HCT116 (cell line): ENCODE data around the gene CES4A. TPM values are rescaled to one million over a fixed set of nuclear protein-coding genes. Genes with fewer than 3 reads are reported as not detected.

Experiments used
- ATAC-seq: fragments of 200-7000 bp; cut with Tn5 transposase; 2 replicates; pipeline ENCODE4 v1.9.1; 2020; ENCODE audit warnings: mild to moderate bottlenecking, moderate library complexity
- BruUV-seq: library from RNA; stranded (reverse); fragments of 400-500 nt; replicated peaks from 2 replicates; lab custom pipeline; 2021; lab: Mats Ljungman, UMichigan
- CTCF ChIA-PET: fragments of 300-600 bp; sonication (Branson Sonifier 250); formaldehyde crosslinking; loops from one replicate; lab custom pipeline; 2021; ENCODE audit warnings: antibody characterized with exemption; lab: Charles Lee
- POLR2A ChIA-PET: fragments of 300-600, 350-600 bp; sonication (Branson Sonifier 250); formaldehyde crosslinking; loops from one replicate; lab custom pipeline; 2021; ENCODE audit warnings: antibody characterized with exemption; lab: Charles Lee
- RAD21 ChIA-PET, 2 experiments: fragments of 300-600 bp; sonication (Branson Sonifier 250); formaldehyde crosslinking; loops; one replicate each; lab custom pipeline; 2023; ENCODE audit warnings: low total read pairs in 2 of 2; ENCODE audit not compliant: uncharacterized antibody in 2 of 2, unreplicated experiment in 2 of 2, low non-redundant PET in 1 of 2; lab: Charles Lee
- DNase-seq: peaks from one replicate; pipeline ENCODE4 v3.0.0-alpha.2; 2010; ENCODE audit warnings: low read depth, low spot score
- H2AFZ ChIP-seq: fragments of 200-600 bp; shearing (Covaris generic), sonication (generic); 2 replicates; pipeline ENCODE4 v1.6.1; 2017; ENCODE audit warnings: low read depth, mixed run types, mixed read lengths, antibody characterized with exemption, low read length; ENCODE audit not compliant: poor library complexity, severe bottlenecking
- H3K27ac ChIP-seq: 2 replicates; pipeline ENCODE4 v1.5.1; 2012; ENCODE audit warnings: low read depth, low read length
- H3K27me3 ChIP-seq: fragments of 200-600 bp; sonication (generic); 2 replicates; pipeline ENCODE4 v1.6.1; 2016; ENCODE audit warnings: mixed run types, low read length, mixed read lengths; ENCODE audit not compliant: insufficient read depth
- H3K36me3 ChIP-seq, 2 experiments: fragments of 200-500 bp in 1 of 2; fragments of 200-600 bp in 1 of 2; sonication (Bioruptor generic) in 1 of 2; sonication (generic) in 1 of 2; 2 replicates each; pipeline versions ENCODE4 v1.5.1 to v1.6.1; 2014 to 2016; ENCODE audit warnings: low read length in 2 of 2, inconsistent platforms in 1 of 2, mixed read lengths in 1 of 2, mixed run types in 1 of 2; ENCODE audit not compliant: insufficient read depth in 2 of 2, control insufficient read depth in 1 of 2
- H3K4me1 ChIP-seq, 2 experiments: fragments of 200-600 bp in 1 of 2; sonication (generic) in 1 of 2; 2 replicates each; pipeline versions ENCODE4 v1.5.1 to v1.6.1; 2012 to 2017; ENCODE audit warnings: low read length in 2 of 2, inconsistent platforms in 1 of 2, mild to moderate bottlenecking in 1 of 2, mixed read lengths in 1 of 2, mixed run types in 1 of 2, moderate library complexity in 1 of 2; ENCODE audit not compliant: insufficient read depth in 2 of 2, control insufficient read depth in 1 of 2
- H3K4me2 ChIP-seq: fragments of 200-600 bp; sonication (generic); 2 replicates; pipeline ENCODE4 v1.6.1; 2017; ENCODE audit warnings: mixed run types, low read length, mixed read lengths
- H3K4me3 ChIP-seq, 2 experiments: fragments of 200-600 bp in 1 of 2; sonication (generic) in 1 of 2; replicated peaks in 1 of 2; 2 replicates each; pipeline ENCODE4 v1.5.1; 2011 to 2016; ENCODE audit warnings: low read length in 2 of 2, control low read depth in 1 of 2, low read depth in 1 of 2, mild to moderate bottlenecking in 1 of 2, mixed read lengths in 1 of 2, mixed run types in 1 of 2
- H3K79me2 ChIP-seq: fragments of 200-600 bp; sonication (generic); 2 replicates; pipeline ENCODE4 v1.6.1; 2017; ENCODE audit warnings: mild to moderate bottlenecking, mixed run types, low read length, moderate library complexity, mixed read lengths; ENCODE audit not compliant: insufficient read depth
- H3K9ac ChIP-seq: fragments of 200-600 bp; sonication (generic); 2 replicates; pipeline ENCODE4 v1.6.1; 2016; ENCODE audit warnings: low read length, mixed read lengths
- H3K9me2 ChIP-seq: fragments of 200-600 bp; sonication (generic), shearing (Covaris generic); 2 replicates; pipeline ENCODE4 v1.6.1; 2017; ENCODE audit warnings: mixed run types, mild to moderate bottlenecking, moderate library complexity; ENCODE audit not compliant: insufficient read depth
- H3K9me3 ChIP-seq, 2 experiments: fragments of 200-500 bp in 1 of 2; fragments of 200-600 bp in 1 of 2; sonication (Bioruptor generic) in 1 of 2; sonication (generic) in 1 of 2; 2 replicates each; pipeline ENCODE4 v1.6.1; 2014 to 2017; ENCODE audit warnings: low read length in 2 of 2, mixed read lengths in 2 of 2, inconsistent platforms in 1 of 2, low read depth in 1 of 2, mild to moderate bottlenecking in 1 of 2, mixed run types in 1 of 2, moderate library complexity in 1 of 2; ENCODE audit not compliant: control insufficient read depth in 1 of 2, insufficient read depth in 1 of 2
- H4K20me1 ChIP-seq: fragments of 200-600 bp; sonication (generic), shearing (Covaris generic); 2 replicates; pipeline ENCODE4 v1.6.1; 2017; ENCODE audit warnings: mixed run types, mild to moderate bottlenecking, moderate library complexity; ENCODE audit not compliant: insufficient read depth
- ATF3 ChIP-seq: IDR thresholded peaks from 2 replicates; pipeline ENCODE4 v1.6.1; 2012
- CEBPB ChIP-seq: IDR thresholded peaks from 2 replicates; pipeline ENCODE4 v1.6.1; 2012; ENCODE audit warnings: low read depth
- CTCF ChIP-seq, 3 experiments: fragments of 200-600 bp in 1 of 3; sonication (generic) in 1 of 3; IDR thresholded peaks in 2 of 3; conservative IDR thresholded peaks in 1 of 3; 2 replicates each; pipeline ENCODE4 v1.5.1; 2012 to 2017; ENCODE audit warnings: low read depth in 2 of 3, low read length in 2 of 3, antibody characterized with exemption in 1 of 3, borderline replicate concordance in 1 of 3, control low read depth in 1 of 3, mild to moderate bottlenecking in 1 of 3, mixed read lengths in 1 of 3, mixed run types in 1 of 3, moderate library complexity in 1 of 3; ENCODE audit not compliant: insufficient read depth in 1 of 3
- EGR1 ChIP-seq: IDR thresholded peaks from 2 replicates; pipeline ENCODE4 v1.6.1; 2012; ENCODE audit warnings: low read depth
- RAD21 ChIP-seq: IDR thresholded peaks from 2 replicates; pipeline ENCODE4 v1.6.1; 2012; ENCODE audit warnings: low read depth, mild to moderate bottlenecking
- SIN3A ChIP-seq: IDR thresholded peaks from 2 replicates; pipeline ENCODE4 v1.6.1; 2012; ENCODE audit warnings: low read depth
- TCF7L2 ChIP-seq: IDR thresholded peaks from 2 replicates; pipeline ENCODE4 v1.7.0; 2011; ENCODE audit warnings: borderline replicate concordance, inconsistent platforms; ENCODE audit not compliant: insufficient read depth, insufficient read length; ENCODE audit errors: extremely low read depth
- ZBTB33 ChIP-seq: IDR thresholded peaks from 2 replicates; pipeline ENCODE4 v1.6.1; 2011; ENCODE audit warnings: mild to moderate bottlenecking, low read length, moderate library complexity; ENCODE audit not compliant: insufficient replicate concordance; ENCODE audit errors: extremely low read depth
- intact Hi-C: fragments of 100-400 bp; cut with micrococcal nuclease; formaldehyde crosslinking; loops from 2 replicates; pipeline ENCODE4 v1.10.0; 2022
- total RNA-seq: library from RNA; stranded (reverse); gene quantifications from one replicate; pipeline ENCODE4 v1.2.1, GENCODE V29; 2021; ENCODE audit not compliant: unreplicated experiment

Gene CES4A
- total RNA-seq, 1 experiment from 2014 or later, result not detected

GRCh38 chr16:66947302-66948065, 40.9 kb upstream of the CES4A start:
- H2AFZ ChIP-seq, result peak overlapping the region; percentile 84

More at GRCh38 chr16:66947302-66948065, 40.9 kb upstream of the CES4A start:
- Histone ChIP-seq H3K27me3 (no peaks in the 10 kb centered on the region), H3K4me3 (no peak overlapping the region; a peak in 1 of 4 replicates), H3K4me2 (peak overlapping the region; percentile 42), H3K36me3 (no peaks in the 10 kb centered on the region; a peak in 1 of 4 replicates), H3K9ac (no peak overlapping the region), H3K9me3 (peaks cover 0 to 6% of the 10 kb centered on the region in 2 experiments; a peak in 1 of 4 replicates), H3K4me1 (peaks cover 0 to 9% of the 10 kb centered on the region in 2 experiments; a peak in 2 of 4 replicates), H3K9me2 (no peaks in the 10 kb centered on the region), H3K27ac (no peak overlapping the region), H4K20me1 (no peaks in the 10 kb centered on the region), H3K79me2 (no peaks in the 10 kb centered on the region)
- DNase-seq, result peak; percentile 81
- RAD21 ChIA-PET, result no interaction called here
- intact Hi-C loops, result no loop called here
- POLR2A ChIA-PET, result no interaction called here
- TF ChIP-seq CEBPB (no peak), ATF3 (no peak), CTCF (IDR thresholded peaks at IDR 0.05 in 2 of 3, conservative IDR thresholded peaks at IDR 0.05 in 1 of 3; ENCODE audit: borderline replicate concordance in 1 of 3, insufficient read depth in 1 of 3, low read depth in 2 of 3, low read length in 2 of 3) (peak; percentile 85 to 92 (median 85)), SIN3A (no peak), EGR1 (no peak), RAD21 (peak; percentile 86), TCF7L2 (peak; percentile 57), ZBTB33 (no peak)
- BruUV-seq, result no TSS peak
- peak; percentile 91 for ATAC-seq
- CTCF ChIA-PET, result interaction anchor here (0.7 to 1.0 kb wide), 2 partner anchors 223 to 251 kb away, joined by 3 to 4 read pairs; partner anchors contain the start of genes ELMO3 and NOL3
